ENCODE measurements around the gene FAM135A. TPM values are rescaled to one million over a fixed set of nuclear protein-coding genes. Genes with fewer than 3 reads are reported as not detected.
"Not testable (repeated sequence)": the region's sequence is repeated elsewhere in the genome, so short reads cannot be mapped to it uniquely, and the experiment has no call there.

The FAM135A gene
- total RNA-seq, 1 donor from 2014 or later: 10.6 TPM

DNA sequence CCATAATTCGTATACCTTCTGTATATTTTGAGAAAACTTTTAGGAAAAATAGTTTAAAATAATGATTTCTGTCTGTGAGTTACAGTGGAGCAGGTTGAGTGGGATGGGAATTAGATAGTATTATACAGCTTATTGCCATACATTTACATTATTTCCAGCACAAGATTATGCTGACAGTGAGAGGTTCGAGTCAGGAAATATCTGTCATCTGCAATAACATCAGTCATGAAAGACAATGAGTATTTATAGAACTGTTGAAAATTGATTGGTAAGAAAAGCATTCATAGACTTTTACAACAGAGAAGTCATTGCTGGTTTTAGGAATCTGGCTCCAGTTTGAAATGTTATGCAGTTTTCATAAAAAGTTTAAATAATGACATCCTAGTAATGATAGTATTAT lies 45.9 kb downstream of the FAM135A start:
- Mint-ChIP-seq H3K9me3 (ENCODE audit: low read depth) (no peaks in the 10 kb centered on the region), H3K4me1 (ENCODE audit: low read depth) (no peaks in the 10 kb centered on the region), H3K4me3 (ENCODE audit: unreplicated experiment) (no peak overlapping the region), H3K27me3 (ENCODE audit: low read depth) (no peaks in the 10 kb centered on the region), H3K27ac (ENCODE audit: unreplicated experiment) (no peak overlapping the region), H3K36me3 (ENCODE audit: low read depth) (peaks cover 6% of the 10 kb centered on the region)
- TF ChIP-seq, protein P1, sequence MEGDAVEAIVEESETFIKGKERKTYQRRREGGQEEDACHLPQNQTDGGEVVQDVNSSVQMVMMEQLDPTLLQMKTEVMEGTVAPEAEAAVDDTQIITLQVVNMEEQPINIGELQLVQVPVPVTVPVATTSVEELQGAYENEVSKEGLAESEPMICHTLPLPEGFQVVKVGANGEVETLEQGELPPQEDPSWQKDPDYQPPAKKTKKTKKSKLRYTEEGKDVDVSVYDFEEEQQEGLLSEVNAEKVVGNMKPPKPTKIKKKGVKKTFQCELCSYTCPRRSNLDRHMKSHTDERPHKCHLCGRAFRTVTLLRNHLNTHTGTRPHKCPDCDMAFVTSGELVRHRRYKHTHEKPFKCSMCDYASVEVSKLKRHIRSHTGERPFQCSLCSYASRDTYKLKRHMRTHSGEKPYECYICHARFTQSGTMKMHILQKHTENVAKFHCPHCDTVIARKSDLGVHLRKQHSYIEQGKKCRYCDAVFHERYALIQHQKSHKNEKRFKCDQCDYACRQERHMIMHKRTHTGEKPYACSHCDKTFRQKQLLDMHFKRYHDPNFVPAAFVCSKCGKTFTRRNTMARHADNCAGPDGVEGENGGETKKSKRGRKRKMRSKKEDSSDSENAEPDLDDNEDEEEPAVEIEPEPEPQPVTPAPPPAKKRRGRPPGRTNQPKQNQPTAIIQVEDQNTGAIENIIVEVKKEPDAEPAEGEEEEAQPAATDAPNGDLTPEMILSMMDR (IDR thresholded peaks at IDR 0.05): no peak
- DNase-seq (ENCODE audit: low spot score): no peak

DNA sequence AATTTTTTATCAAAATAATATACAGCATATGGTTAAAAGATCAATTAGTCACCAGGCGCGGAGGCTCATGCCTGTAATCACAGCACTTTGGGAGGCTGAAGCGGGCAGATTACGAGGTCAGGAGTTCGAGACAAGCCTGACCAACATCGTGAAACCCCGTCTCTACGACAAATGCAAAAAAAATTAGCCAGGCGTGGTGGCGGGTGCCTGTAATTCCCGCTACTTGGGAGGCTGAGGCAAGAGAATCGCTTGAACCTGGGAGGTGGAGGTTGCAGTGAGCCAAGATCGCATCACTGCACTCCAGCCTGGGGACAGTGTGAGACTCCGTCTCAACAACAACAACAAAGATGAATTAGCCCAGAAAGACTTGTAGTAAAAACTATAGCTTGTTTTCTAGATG lies 46.4 kb downstream of the FAM135A start:
- not testable (repeated sequence) for H3K27ac Mint-ChIP-seq (ENCODE audit: unreplicated experiment); H3K36me3 Mint-ChIP-seq (ENCODE audit: low read depth); H3K27me3 Mint-ChIP-seq (ENCODE audit: low read depth); H3K4me3 Mint-ChIP-seq (ENCODE audit: unreplicated experiment); H3K9me3 Mint-ChIP-seq (ENCODE audit: low read depth); DNase-seq (ENCODE audit: low spot score); H3K4me1 Mint-ChIP-seq (ENCODE audit: low read depth)

DNA sequence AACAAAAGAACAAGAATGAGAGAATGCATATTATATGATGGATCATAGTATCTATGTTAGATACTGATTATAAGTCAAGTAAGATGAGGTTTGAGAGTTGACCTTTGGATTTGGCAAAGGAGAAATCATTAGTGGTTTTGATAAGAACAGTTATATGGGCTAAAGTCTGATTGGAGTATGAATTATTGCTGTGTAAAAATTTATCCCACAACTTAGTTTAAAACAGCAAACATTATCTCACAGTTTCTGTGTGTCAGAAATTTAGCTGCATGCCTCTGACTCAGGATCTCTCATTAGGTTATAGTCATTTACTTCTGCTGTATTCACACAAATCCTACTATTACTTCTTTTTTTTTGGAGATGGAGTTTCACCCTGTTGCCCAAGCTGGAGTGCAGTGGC lies 56.7 kb downstream of the FAM135A start:
- peaks cover 9% of the 10 kb centered on the region for H3K36me3 Mint-ChIP-seq (ENCODE audit: low read depth)
- H3K27ac Mint-ChIP-seq (ENCODE audit: unreplicated experiment): no peak overlapping the region
- H3K4me3 Mint-ChIP-seq (ENCODE audit: unreplicated experiment): no peak overlapping the region
- no peak for DNase-seq (ENCODE audit: low spot score)
- TF ChIP-seq, protein P1 (IDR thresholded peaks at IDR 0.05): no peak
- no peaks in the 10 kb centered on the region for H3K4me1 Mint-ChIP-seq (ENCODE audit: low read depth)
- no peaks in the 10 kb centered on the region for H3K27me3 Mint-ChIP-seq (ENCODE audit: low read depth)
- H3K9me3 Mint-ChIP-seq (ENCODE audit: low read depth): no peaks in the 10 kb centered on the region

DNA sequence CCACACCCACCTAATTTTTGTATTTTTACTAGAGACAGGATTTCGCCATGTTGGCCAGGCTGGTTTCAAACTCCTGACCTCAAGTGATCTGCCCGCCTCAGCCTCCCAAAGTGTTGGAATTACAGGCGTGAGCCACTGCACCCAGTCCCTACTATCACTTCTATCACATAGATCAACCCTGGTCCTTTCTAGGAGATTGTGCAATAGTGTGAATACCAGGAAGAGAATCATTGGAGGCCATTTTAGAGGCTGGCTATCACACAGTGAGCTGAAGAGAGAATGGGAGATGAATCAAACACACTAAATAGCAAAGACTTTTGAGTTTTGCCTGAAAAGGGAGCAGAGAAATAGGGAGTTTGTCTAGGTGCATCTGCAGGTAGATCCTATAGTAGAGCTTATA lies 57.2 kb downstream of the FAM135A start:
- not testable (repeated sequence) for H3K27ac Mint-ChIP-seq (ENCODE audit: unreplicated experiment); H3K9me3 Mint-ChIP-seq (ENCODE audit: low read depth); DNase-seq (ENCODE audit: low spot score); H3K36me3 Mint-ChIP-seq (ENCODE audit: low read depth); H3K4me3 Mint-ChIP-seq (ENCODE audit: unreplicated experiment); H3K4me1 Mint-ChIP-seq (ENCODE audit: low read depth); H3K27me3 Mint-ChIP-seq (ENCODE audit: low read depth)

DNA sequence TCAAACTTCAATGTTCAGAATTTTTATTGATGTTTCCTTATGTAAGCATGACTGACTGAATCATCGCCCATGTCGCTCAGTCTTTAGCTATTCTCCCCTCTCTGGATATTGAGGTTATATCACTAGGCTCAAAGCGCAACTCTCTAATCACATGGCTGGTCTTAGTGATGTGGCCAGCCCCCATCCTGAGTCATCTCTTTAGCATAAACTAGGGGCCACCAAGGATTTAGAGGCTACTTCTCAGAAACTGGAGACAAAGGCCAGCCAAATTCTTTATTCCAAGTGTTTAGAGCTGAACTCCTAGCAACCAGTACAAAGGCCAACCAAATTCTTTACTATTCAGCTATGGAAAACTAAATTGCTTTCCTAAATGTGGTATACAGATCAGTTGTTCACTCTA lies 61.4 kb downstream of the FAM135A start:
- H3K27me3 Mint-ChIP-seq (ENCODE audit: low read depth): no peaks in the 10 kb centered on the region
- H3K27ac Mint-ChIP-seq (ENCODE audit: unreplicated experiment): no peak overlapping the region
- no peak overlapping the region for H3K4me3 Mint-ChIP-seq (ENCODE audit: unreplicated experiment)
- DNase-seq (ENCODE audit: low spot score): no peak
- H3K36me3 Mint-ChIP-seq (ENCODE audit: low read depth): peaks cover 19% of the 10 kb centered on the region
- peaks cover 3% of the 10 kb centered on the region for H3K9me3 Mint-ChIP-seq (ENCODE audit: low read depth)
- TF ChIP-seq, protein P1 (IDR thresholded peaks at IDR 0.05): no peak
- peaks cover 5% of the 10 kb centered on the region for H3K4me1 Mint-ChIP-seq (ENCODE audit: low read depth)

DNA sequence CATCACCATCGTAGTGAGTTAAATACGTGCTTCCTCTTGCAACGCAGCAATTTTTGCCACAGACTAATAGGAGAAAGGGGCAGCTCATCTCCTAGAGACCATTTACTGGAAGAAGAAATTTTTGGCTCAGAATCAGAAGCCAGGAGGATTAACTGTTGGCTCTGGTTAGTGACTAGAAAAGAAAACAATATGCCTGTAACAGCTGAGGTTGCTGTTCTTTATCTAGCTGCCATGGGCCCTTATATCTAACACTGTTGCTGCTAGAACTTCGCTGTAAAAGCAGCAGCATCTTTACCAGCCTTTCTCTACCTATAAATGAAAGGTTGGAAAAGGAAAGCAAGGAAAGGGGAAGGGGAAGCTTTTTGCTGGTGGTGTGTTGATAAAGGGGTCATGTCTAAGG lies 65.9 kb downstream of the FAM135A start:
- Mint-ChIP-seq H3K27ac (ENCODE audit: unreplicated experiment) (no peak overlapping the region), H3K9me3 (ENCODE audit: low read depth) (peaks cover 3% of the 10 kb centered on the region), H3K36me3 (ENCODE audit: low read depth) (peaks cover 12% of the 10 kb centered on the region), H3K4me1 (ENCODE audit: low read depth) (peaks cover 5% of the 10 kb centered on the region), H3K27me3 (ENCODE audit: low read depth) (no peaks in the 10 kb centered on the region), H3K4me3 (ENCODE audit: unreplicated experiment) (no peak overlapping the region)
- DNase-seq (ENCODE audit: low spot score): no peak
- TF ChIP-seq, protein P1 (IDR thresholded peaks at IDR 0.05): no peak

DNA sequence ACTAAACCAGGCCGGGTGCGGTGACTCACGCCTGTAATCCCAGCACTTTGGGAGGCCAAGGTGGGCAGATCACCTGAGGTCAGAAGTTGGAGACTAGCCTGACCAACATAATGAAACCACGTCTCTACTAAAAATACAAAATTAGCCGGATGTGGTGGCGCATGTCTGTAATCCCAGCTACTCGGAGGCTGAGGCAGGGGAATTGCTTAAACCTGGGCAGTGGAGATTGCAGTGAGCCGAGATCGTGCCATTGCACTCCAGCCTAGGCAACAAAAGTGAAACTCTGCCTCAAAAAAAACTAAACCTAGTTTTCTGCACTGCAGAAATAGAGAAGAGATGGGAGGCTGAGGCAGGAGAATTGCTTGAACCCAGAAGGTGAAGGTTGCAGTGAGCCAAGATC lies 73.3 kb downstream of the FAM135A start:
- H3K36me3 Mint-ChIP-seq (ENCODE audit: low read depth); DNase-seq (ENCODE audit: low spot score); H3K27ac Mint-ChIP-seq (ENCODE audit: unreplicated experiment); H3K9me3 Mint-ChIP-seq (ENCODE audit: low read depth); H3K4me1 Mint-ChIP-seq (ENCODE audit: low read depth); H3K27me3 Mint-ChIP-seq (ENCODE audit: low read depth); H3K4me3 Mint-ChIP-seq (ENCODE audit: unreplicated experiment): not testable (repeated sequence)

All from chondrocyte (in vitro differentiated cells).